HFFc6 (cell line): ENCODE measurements around the gene UBL5. TPM values are rescaled to one million over a fixed set of nuclear protein-coding genes. Genes with fewer than 3 reads are reported as not detected.

Experiments
- DNase-seq: peaks from one replicate; pipeline ENCODE4 v3.0.0-alpha.2; 2018
- H3K27ac Mint-ChIP-seq: 2 replicates; pipeline ENCODE4 v1.8.0; 2020; ENCODE audit warnings: mild to moderate bottlenecking, mixed read lengths
- H3K27me3 Mint-ChIP-seq: 2 replicates; pipeline ENCODE4 v1.8.0; 2021; ENCODE audit warnings: mild to moderate bottlenecking, moderate library complexity, mixed read lengths; ENCODE audit not compliant: insufficient read depth
- H3K36me3 Mint-ChIP-seq: 2 replicates; pipeline ENCODE4 v1.8.0; 2021; ENCODE audit warnings: low read depth, mixed read lengths
- H3K4me1 Mint-ChIP-seq: 2 replicates; pipeline ENCODE4 v1.8.0; 2020; ENCODE audit warnings: low read depth, mixed read lengths
- H3K4me3 Mint-ChIP-seq: 2 replicates; pipeline ENCODE4 v1.8.0; 2020; ENCODE audit warnings: mild to moderate bottlenecking, moderate library complexity, mixed read lengths
- H3K9me3 Mint-ChIP-seq: 2 replicates; pipeline ENCODE4 v1.8.0; 2020; ENCODE audit warnings: mild to moderate bottlenecking, mixed read lengths
- total RNA-seq, 6 experiments: library from RNA; stranded (reverse); fragmentation: NEBNext Ultra II Directional; extraction: Animal tissue kit (Norgen Biotek cat#: 25700); gene quantifications; 2 replicates in 1 of 6; 3 replicates in 5 of 6; pipeline ENCODE4 v1.2.3, GENCODE V29; 2021
- TF ChIP-seq, protein P1 (sequence below): fragments of 200-600 bp; sonication (generic); IDR thresholded peaks from 2 replicates; pipeline ENCODE4 v1.5.0; 2021; ENCODE audit warnings: antibody characterized with exemption, mild to moderate bottlenecking

UBL5 gene
- total RNA-seq, 6 experiments from 2014 or later = 365 to 483 (median 418) TPM

DNA sequence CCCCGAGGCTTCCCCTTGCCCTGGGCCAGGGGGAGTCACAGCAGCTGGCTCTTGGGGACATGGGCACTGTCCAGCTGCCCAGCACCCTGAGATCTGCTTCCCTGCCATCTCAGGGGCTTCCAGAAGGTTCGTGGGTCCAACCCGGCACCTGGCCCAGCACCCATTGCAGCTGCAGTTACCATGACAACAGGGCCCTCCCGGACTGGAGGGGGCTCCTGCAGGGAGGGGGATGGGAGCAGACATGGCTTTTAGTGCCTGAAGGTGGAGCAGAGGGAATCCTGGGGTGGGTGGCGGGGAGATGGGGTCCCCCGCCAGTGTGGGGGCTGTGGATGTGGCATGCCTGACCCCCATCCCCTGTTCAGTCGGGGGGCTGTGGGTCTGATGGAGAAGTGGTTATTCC, 22.1 kb downstream of the UBL5 start:
- Mint-ChIP-seq H3K27me3 (peaks cover 2% of the 10 kb centered on the region; the same call in 1 of the 2 replicates), H3K36me3 (peaks cover 15% of the 10 kb centered on the region), H3K27ac (no peak overlapping the region), H3K9me3 (peaks cover 4% of the 10 kb centered on the region; the same call in 1 of the 2 replicates), H3K4me1 (peaks cover 27% of the 10 kb centered on the region), H3K4me3 (no peak overlapping the region)
- no peak for DNase-seq
- TF ChIP-seq, protein P1, sequence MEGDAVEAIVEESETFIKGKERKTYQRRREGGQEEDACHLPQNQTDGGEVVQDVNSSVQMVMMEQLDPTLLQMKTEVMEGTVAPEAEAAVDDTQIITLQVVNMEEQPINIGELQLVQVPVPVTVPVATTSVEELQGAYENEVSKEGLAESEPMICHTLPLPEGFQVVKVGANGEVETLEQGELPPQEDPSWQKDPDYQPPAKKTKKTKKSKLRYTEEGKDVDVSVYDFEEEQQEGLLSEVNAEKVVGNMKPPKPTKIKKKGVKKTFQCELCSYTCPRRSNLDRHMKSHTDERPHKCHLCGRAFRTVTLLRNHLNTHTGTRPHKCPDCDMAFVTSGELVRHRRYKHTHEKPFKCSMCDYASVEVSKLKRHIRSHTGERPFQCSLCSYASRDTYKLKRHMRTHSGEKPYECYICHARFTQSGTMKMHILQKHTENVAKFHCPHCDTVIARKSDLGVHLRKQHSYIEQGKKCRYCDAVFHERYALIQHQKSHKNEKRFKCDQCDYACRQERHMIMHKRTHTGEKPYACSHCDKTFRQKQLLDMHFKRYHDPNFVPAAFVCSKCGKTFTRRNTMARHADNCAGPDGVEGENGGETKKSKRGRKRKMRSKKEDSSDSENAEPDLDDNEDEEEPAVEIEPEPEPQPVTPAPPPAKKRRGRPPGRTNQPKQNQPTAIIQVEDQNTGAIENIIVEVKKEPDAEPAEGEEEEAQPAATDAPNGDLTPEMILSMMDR = no peak

DNA sequence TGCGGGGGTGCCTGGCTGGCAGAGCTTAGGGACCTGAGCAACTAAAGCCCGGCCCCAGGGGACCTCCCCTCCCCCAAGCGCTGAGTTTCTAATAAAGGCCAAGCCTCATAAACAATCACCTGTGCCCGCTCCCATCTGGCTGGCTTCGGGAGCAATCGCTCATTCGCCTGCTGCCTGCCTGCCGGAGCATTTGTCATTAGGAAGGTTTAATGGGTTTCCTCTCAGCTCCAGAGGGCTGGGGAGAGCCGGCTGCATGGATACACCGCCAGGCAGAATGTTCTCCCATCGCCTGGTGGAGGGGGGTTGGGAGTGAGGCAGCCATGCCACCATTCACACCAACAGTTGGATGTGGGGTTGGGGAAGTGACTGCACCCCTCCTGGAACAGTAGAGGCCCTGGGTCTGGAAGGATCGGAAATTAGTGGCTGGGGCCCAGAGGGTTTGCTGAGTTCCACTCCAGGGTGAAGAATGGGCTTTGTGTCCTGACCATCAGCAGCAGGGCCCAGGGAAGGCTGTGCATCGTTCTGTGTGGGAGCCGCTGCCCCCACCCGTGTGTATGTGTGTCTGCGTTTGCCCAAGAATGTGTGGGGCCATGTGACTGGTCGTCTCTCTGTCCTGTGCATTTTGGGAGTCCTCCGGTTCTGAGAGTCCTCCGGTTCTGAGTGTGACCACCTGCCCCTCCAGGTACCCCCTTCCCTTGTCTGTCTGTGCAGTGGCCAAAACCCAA, 22.7 kb downstream of the UBL5 start:
- Mint-ChIP-seq H3K27me3 (peaks cover 2% of the 10 kb centered on the region; the same call in 1 of the 2 replicates), H3K4me3 (no peak overlapping the region), H3K27ac (no peak overlapping the region), H3K4me1 (peaks cover 27% of the 10 kb centered on the region), H3K36me3 (peaks cover 15% of the 10 kb centered on the region), H3K9me3 (peaks cover 4% of the 10 kb centered on the region; the same call in 1 of the 2 replicates)
- DNase-seq = no peak
- TF ChIP-seq, protein P1 = no peak

DNA sequence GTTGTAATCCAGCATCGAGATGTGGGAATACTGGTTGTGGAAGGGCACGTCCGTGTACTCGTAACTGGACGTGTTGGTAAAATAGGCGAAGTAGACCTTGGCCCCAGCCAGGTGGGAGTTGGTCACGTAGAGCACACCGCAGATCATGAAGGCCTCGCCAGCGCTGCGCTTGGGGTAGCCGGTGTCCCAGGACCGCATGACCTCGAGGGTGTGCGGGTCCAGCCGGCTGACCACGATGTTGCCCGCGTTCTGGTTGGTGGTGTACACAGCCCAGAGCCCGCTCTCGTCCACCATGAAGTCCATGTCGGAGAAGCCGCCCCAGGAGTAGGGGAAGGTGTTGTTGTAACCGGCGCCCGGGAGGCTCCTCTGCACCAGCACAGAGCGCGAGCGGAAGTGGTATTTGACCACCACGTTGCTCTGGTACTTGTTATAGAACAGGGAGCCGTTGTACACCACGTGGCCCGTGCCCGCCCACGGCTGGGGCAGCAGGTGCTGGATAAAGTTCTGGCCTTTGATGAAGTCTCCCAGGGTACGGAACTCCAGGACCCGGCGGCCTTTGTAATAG, 26.6 kb downstream of the UBL5 start:
- Mint-ChIP-seq H3K27me3 (peaks cover 3% of the 10 kb centered on the region; the same call in 1 of the 2 replicates), H3K27ac (no peak overlapping the region), H3K9me3 (peaks cover 4% of the 10 kb centered on the region; the same call in 1 of the 2 replicates), H3K4me3 (no peak overlapping the region), H3K36me3 (peaks cover 15% of the 10 kb centered on the region), H3K4me1 (peaks cover 10% of the 10 kb centered on the region)
- TF ChIP-seq, protein P1 = no peak
- no peak for DNase-seq

DNA sequence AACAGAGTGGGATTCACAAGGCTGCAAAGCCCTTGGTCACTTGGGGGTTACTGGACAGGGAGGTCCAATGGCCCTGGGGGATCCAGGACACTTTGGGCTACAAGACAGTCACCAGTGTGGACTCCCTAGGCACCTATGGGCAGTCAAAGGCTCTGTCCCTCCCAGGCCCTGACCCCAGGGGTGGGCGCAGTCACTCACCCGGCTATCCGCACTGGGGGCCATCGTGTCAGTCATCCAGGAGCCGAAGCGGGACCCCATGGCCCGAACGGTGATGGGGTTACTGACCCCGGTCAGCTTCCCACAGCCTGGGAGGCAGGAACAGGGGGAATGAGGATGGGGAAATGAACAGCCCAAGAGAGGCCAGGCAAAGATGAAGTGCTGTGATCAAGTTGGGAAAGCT, 28.9 kb downstream of the UBL5 start:
- peaks cover 4% of the 10 kb centered on the region; the same call in 1 of the 2 replicates for H3K9me3 Mint-ChIP-seq
- no peak overlapping the region for H3K4me3 Mint-ChIP-seq
- no peak for DNase-seq
- H3K27ac Mint-ChIP-seq = no peak overlapping the region
- H3K4me1 Mint-ChIP-seq = peaks cover 10% of the 10 kb centered on the region
- TF ChIP-seq, protein P1 = no peak
- peaks cover 15% of the 10 kb centered on the region for H3K36me3 Mint-ChIP-seq
- peaks cover 9% of the 10 kb centered on the region; the same call in 1 of the 2 replicates for H3K27me3 Mint-ChIP-seq

DNA sequence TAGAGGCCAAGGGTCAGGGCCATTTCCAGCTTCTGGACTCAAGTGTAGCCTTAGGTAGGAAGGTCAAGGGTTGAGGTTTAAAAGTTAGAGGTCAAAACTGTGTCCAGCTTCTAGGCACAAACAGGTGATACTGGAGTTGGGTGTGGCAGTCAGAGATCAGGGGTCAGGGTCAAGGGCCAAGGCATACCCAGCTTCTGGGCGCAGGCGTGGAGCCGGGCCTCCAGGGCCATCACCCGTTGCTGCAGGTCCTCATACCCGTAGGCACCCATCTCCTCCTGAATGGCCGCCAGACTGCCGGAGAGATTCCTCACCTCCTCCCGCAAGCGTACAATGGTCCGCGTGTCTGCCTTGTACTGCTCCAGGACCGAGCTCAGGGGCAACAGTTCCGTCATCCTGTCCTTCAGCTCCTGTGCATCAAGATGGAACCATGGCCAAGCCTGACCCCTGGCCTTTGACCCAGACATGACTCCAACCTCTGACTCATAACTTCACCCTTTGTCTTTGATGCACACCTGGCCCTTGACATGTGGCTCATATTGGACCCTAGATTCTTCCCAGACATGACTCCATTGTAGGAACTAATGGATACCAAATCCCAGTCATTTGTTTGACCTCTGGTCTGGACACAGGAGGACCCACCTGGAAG, 29.5 kb downstream of the UBL5 start:
- no peak overlapping the region for H3K4me3 Mint-ChIP-seq
- peaks cover 4% of the 10 kb centered on the region; the same call in 1 of the 2 replicates for H3K9me3 Mint-ChIP-seq
- no peak overlapping the region for H3K27ac Mint-ChIP-seq

More for the DNA sequence above, 29.5 kb downstream of the UBL5 start:
- TF ChIP-seq, protein P1 = no peak
- Mint-ChIP-seq H3K27me3 (peaks cover 13% of the 10 kb centered on the region), H3K36me3 (peaks cover 15% of the 10 kb centered on the region), H3K4me1 (peaks cover 10% of the 10 kb centered on the region)
- no peak for DNase-seq
